Lung (tissue), 12 donors: ENCODE results near the gene ZFAND3. TPM values are rescaled to one million over a fixed set of nuclear protein-coding genes. Genes with fewer than 3 reads are reported as not detected.

ENCODE experiments used
- ATAC-seq: fragments of 200-7000 bp; cut with Tn5 transposase; one replicate; pipeline ENCODE4 v1.9.1; 2020; ENCODE audit warnings: moderate number of reproducible peaks; ENCODE audit not compliant: insufficient read depth, low FRiP score
- DNase-seq, 3 donors: peaks; one replicate each; pipeline ENCODE4 v3.0.0-alpha.2; 2013 to 2017
- H3K27ac ChIP-seq, 2 donors: one replicate each; pipeline ENCODE4 v1.5.1; 2013; ENCODE audit warnings: mild to moderate bottlenecking in 2 of 2, moderate library complexity in 2 of 2, control low read depth in 1 of 2, inconsistent platforms in 1 of 2, low read depth in 1 of 2, low read length in 1 of 2
- H3K27me3 ChIP-seq, 3 donors: one replicate each; pipeline ENCODE4 v1.5.1; 2013; ENCODE audit warnings: low read length in 2 of 3; ENCODE audit not compliant: control insufficient read depth in 3 of 3, insufficient read depth in 3 of 3
- H3K36me3 ChIP-seq, 4 donors: one replicate each; pipeline ENCODE4 v1.5.1; 2013; ENCODE audit warnings: low read length in 4 of 4, mild to moderate bottlenecking in 1 of 4, moderate library complexity in 1 of 4; ENCODE audit not compliant: control insufficient read depth in 4 of 4, insufficient read depth in 4 of 4
- H3K4me1 ChIP-seq, 5 donors: one replicate each; pipeline ENCODE4 v1.5.1; 2013; ENCODE audit warnings: low read length in 5 of 5, mild to moderate bottlenecking in 2 of 5, moderate library complexity in 1 of 5; ENCODE audit not compliant: control insufficient read depth in 5 of 5, insufficient read depth in 5 of 5
- H3K4me3 ChIP-seq: one replicate; pipeline ENCODE4 v1.5.1; 2013; ENCODE audit warnings: mild to moderate bottlenecking, control low read depth, moderate library complexity
- H3K9ac ChIP-seq, 2 donors: one replicate each; pipeline ENCODE4 v1.5.1; 2013; ENCODE audit warnings: low read length in 2 of 2, control low read depth in 1 of 2; ENCODE audit not compliant: insufficient read depth in 1 of 2
- H3K9me3 ChIP-seq, 4 donors: one replicate each; pipeline ENCODE4 v1.5.1; 2013; ENCODE audit warnings: low read length in 3 of 4, mild to moderate bottlenecking in 1 of 4, moderate library complexity in 1 of 4; ENCODE audit not compliant: control insufficient read depth in 4 of 4, insufficient read depth in 3 of 4
- WGBS, 2 donors: extraction: QIAGEN DNeasy Blood & Tissue Kit; methylation state at CpG; one replicate each; pipeline ENCODE4 v1.1.7; 2013; 5-methylcytosine and 5-hydroxymethylcytosine counted together
- polyA plus RNA-seq, 2 donors: library from polyadenylated mRNA; stranded (reverse); fragments of 200-250 nt; gene quantifications; one replicate each; pipeline ENCODE4 v1.2.1, GENCODE V29; 2013
- total RNA-seq, 2 donors: library from RNA; depleted of rRNA in 1 of 2; stranded (reverse); fragments of >200 nt in 1 of 2; gene quantifications; one replicate each; pipeline ENCODE4 v1.2.1, GENCODE V29; 2014 to 2021
- TF ChIP-seq, protein P1 (sequence below): IDR thresholded peaks from 2 replicates; pipeline ENCODE4 v1.5.1; 2012; ENCODE audit warnings: mild to moderate bottlenecking; ENCODE audit errors: control extremely low read depth, extremely low read depth
- donor health status: control.
- donor health status: control.
- donor health status: Bipolar disorder and iron deficiency.
- donor health status: healthy.
- donor health status: DM: yes; HTN: yes; CAD: no.

Gene ZFAND3
- total and polyA plus RNA-seq, 4 donors = 27.6 to 63.6 (median 51.3) TPM

DNA sequence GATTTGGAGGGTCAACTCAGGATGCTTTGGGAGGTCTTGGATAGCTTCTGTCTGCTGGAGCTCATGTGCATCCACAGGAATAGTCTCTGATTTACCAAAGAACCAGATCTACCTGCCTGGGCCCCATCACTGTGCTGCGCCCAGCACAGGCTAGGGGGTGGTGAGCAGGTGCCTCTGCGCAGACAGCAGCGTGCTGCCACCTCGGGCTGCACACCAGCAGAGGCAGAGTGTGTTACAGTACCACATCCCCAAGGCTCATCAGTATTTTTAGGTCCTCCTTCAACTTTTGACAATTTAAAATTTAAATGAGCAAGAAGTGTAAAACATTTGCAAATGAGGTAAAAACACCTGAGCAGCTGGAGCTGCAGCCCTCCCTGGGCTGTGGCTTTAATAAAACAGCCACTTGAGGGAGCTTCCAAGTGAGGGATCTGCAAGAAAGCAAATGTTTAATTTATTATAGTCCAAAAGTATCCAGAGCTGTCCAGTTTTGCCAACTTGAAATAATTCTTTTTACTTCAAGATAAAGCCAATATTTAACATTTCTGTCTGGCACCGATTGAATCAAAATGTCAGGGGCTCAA, 324.9 kb downstream of the ZFAND3 start:
- no peaks in the 10 kb centered on the region for H3K27me3 ChIP-seq
- H3K36me3 ChIP-seq = peaks cover 0 to 8% (median 2%) of the 10 kb centered on the region in 4 donors
- H3K9ac ChIP-seq = no peak overlapping the region
- WGBS, 2 donors = 91 to 95% methylated on average over 5 of the region's 5 CpGs
- no peak overlapping the region for H3K4me3 ChIP-seq
- no peaks in the 10 kb centered on the region for H3K9me3 ChIP-seq
- ATAC-seq (no peak), DNase-seq (no peak)
- H3K27ac ChIP-seq = no peak overlapping the region
- TF ChIP-seq, protein P1, sequence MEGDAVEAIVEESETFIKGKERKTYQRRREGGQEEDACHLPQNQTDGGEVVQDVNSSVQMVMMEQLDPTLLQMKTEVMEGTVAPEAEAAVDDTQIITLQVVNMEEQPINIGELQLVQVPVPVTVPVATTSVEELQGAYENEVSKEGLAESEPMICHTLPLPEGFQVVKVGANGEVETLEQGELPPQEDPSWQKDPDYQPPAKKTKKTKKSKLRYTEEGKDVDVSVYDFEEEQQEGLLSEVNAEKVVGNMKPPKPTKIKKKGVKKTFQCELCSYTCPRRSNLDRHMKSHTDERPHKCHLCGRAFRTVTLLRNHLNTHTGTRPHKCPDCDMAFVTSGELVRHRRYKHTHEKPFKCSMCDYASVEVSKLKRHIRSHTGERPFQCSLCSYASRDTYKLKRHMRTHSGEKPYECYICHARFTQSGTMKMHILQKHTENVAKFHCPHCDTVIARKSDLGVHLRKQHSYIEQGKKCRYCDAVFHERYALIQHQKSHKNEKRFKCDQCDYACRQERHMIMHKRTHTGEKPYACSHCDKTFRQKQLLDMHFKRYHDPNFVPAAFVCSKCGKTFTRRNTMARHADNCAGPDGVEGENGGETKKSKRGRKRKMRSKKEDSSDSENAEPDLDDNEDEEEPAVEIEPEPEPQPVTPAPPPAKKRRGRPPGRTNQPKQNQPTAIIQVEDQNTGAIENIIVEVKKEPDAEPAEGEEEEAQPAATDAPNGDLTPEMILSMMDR = no peak
- peaks cover 4 to 47% (median 22%) of the 10 kb centered on the region in 5 donors for H3K4me1 ChIP-seq

DNA sequence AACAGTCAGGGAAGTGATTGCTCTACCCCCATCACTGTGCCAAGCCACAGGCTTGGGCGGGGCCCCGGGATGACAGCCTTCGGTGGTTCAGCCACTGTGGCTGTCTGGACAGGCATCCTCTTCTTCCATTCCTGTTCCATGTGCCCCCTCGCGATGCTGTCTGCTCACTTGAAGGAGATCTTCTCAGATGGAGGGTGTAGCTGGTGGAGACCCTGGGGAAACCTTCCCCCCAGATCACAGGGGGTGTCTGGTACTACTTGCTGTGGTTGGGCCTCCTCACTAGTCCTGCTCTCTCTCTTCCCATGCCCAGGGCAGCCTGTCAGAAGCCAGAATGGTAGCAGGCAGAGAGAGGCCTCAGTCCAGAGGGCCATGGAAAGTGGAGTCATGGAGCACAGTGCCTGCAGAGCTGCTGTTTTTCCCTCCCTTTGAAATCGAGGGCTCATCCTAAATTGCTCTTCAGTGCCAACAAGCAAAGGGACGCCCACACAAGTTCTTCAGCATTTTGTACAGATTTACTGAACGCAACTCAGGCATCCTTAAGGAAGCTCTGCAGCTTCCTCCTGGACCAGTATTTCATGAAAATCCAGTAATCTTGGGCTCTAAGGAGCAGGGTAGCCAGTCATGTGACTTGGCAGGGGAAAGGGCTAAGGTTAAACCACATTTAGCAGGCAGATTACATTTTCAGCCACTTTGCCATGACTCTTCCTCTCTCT, 326.6 kb downstream of the ZFAND3 start:
- DNase-seq (no peak), ATAC-seq (no peak)
- Histone ChIP-seq H3K9ac (no peak overlapping the region), H3K27me3 (no peaks in the 10 kb centered on the region), H3K36me3 (peaks cover 0 to 8% (median 2%) of the 10 kb centered on the region in 4 donors), H3K27ac (no peak overlapping the region), H3K9me3 (no peaks in the 10 kb centered on the region), H3K4me3 (no peak overlapping the region), H3K4me1 (peaks cover 4 to 64% (median 30%) of the 10 kb centered on the region in 5 donors)
- WGBS, 2 donors = 84 to 86% methylated on average over 8 of the region's 8 CpGs
- TF ChIP-seq, protein P1 = no peak

DNA sequence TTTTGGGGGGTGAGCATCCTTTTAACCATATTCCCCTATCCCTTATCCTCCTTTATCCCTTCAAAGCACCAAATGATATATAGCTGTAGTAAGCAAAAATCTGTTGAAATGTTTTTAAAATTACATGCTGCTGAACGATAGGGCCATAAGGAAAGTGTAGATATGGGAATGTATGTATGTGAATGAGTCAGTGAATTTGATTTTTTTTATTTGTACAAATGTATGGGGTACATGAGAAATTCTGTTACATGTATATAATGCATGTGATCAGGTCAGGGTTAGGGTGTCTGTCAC, 327.2 kb downstream of the ZFAND3 start:
- Histone ChIP-seq H3K9ac (no peak overlapping the region), H3K4me3 (no peak overlapping the region), H3K36me3 (peaks cover 0 to 9% (median 2%) of the 10 kb centered on the region in 4 donors), H3K27ac (no peak overlapping the region), H3K9me3 (no peaks in the 10 kb centered on the region), H3K4me1 (peaks cover 4 to 64% (median 30%) of the 10 kb centered on the region in 5 donors), H3K27me3 (no peaks in the 10 kb centered on the region)
- ATAC-seq = no peak
- 91 to 93% methylated on average over 1 of the region's 1 CpG for WGBS, 2 donors
- TF ChIP-seq, protein P1 = no peak
- no peak for DNase-seq
